HG03025 (cell line): Measurements from ENCODE around the gene PFKFB3.

Experiments used
- ATAC-seq: cut with Tn5 transposase; IDR thresholded peaks from one replicate; pipeline ENCODE4 v1.9.1; 2021; ENCODE audit warnings: mild to moderate bottlenecking, moderate library complexity; ENCODE audit not compliant: unreplicated experiment, low FRiP score

Gene PFKFB3

DNA sequence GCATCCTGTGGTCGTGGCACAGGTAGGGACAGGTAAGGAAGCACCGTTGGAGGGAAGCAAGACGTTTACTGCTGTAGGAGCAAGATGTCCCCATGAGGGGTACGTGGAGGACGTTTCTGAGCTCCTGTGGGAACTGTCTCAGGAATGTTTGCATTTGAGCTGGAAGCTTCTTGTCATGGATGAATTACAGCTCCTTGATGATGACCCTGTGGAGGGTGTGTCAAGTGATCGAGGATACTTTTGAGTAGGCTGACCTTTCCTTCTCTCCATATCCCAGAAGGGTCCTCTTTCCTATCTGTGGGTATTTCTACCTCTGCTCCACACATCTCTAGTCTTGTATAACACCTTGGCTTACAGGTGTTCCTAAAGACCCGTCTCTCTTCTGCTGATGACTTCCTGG is 94.8 kb downstream of the PFKFB3 start:
- no peak for ATAC-seq

DNA sequence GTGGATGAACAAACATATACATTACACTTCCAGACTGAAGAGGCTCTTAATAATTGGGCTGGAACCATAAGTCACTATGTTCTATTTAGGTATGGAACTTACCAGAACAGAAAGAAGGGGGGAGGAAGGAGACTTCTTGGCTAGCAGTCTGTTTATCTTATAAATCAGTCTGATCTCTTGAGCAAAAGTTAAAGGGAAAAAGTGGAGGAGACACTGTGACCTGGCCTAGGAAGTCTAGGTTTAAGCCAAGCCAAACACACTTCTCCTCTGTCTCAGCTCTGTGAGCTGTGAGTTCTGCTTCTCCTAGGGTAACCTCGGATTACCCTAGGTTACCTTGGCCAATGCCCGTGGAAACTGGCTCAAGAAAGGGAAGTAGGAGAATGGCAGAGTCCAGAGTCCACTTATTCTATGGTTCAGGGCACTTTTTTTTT is 95.2 kb downstream of the PFKFB3 start:
- ATAC-seq: no peak

DNA sequence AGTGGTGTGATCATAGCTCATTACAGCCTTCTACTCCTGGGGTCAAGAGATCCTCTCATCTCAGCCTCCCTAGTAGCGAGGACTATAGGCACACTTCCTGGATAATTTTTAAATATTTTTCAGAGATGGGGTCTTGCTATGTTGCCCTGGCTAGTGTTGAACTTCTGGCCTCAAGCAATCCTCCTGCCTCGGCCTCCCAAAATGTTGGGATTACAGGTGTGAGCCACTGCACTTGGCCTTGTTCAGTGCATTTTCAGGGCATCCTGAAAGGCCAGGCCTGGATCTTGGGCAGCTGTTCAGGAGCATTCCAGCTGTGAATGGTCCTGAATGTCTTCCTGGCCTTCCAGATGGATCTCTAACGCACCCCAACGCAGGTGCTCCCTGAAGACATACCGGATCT is 95.7 kb downstream of the PFKFB3 start:
- ATAC-seq: no peak

DNA sequence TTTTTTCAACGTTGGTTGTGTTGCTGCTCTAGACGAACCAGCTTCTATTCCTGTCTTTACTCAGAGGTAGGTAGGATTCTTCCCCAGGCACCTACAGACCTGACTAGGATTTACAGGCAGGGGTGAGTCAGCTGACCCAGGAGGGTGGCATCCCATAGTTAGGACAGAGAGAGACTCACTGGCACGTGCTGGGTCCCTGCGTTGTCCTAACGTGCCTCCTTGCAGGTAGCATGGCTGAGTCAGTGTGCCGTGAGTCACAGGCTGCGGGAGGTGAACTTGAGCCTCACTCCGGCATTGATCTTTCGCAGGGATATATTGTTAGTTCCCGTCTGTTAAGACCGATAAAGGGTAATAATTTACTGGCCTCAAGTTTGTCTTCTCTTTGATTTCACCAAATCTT is 96.5 kb downstream of the PFKFB3 start:
- ATAC-seq: no peak

DNA sequence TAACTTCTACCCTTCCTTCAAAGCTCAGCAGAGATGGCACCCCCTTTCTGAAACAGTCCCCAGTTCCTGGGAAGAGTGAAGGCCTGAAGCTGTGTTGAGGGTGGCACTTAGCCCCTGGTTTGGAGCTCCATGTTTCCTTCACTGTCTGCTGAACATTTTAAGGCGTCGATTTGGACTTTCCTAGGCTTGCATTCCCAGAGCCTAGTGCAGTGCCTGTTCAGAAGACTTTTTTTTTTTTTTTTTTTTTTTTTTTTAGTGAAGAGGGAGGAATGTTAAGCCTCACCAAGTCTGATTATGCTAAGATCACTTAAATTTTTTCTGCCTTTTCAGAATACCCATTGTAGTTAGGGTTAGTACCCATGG is 97.0 kb downstream of the PFKFB3 start:
- ATAC-seq: no peak

DNA sequence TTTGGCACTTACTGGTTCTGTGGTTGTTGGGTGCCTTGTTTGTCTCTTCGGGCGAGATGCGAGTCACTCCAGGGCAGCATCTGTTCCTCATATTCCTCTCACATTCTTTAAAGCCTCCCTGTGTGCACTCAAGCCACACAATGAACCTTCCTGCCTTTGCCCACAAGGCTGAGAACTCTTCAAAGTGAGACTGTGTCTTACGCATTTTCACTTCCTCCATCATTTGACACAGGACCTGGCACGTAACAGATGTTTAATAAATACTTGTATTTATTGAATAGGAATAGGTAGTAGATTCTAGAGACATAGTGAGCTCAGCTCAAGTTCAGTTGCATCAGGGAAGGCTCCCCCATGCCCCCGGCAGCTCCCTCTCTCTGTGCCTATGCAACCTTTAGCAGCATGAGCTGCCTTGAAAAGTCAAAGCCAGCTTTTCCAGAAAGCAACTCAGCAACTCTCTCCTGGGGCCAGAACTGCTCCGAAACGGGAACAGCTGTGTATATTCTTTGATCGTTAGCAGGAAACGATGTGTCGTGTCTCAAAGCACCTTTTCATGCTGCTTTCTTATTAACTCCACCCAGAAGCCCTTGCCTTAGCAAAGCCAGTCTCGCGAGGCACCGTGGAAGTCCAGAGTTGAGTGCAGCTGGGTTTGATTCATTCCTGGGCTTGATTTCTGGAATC is 97.5 kb downstream of the PFKFB3 start:
- peak; percentile 81 for ATAC-seq

DNA sequence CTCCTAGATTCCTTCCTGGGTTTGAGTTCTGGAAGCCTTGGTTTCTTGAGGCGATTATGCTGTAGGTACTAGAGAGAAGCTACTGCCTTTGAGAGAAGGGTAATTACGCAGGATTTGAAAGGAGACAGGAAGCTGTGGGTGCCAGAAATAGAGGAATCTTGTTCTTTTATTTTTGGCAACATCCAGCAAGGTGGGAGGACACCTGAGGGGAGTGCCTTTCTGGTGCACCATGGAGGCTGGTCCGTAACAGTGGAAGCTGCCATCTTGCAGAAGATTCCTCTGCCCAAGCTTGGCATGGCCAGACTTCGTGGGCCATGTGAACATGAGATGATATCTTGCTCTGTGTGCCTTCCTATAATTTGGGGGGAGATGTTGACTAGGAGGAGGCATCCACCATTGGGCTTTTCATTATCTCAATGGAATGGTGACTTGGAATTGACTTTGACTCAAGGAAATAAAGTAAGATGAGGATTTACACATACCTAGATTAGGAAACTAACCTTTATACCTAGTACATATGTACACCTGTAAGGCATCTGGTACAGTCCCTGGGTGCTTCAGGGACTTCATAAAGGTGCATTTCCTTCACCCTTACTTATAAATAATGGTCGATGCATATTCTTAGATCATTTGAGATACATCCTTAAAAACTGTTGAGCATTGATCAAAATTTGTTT is 98.2 kb downstream of the PFKFB3 start:
- ATAC-seq: no peak

DNA sequence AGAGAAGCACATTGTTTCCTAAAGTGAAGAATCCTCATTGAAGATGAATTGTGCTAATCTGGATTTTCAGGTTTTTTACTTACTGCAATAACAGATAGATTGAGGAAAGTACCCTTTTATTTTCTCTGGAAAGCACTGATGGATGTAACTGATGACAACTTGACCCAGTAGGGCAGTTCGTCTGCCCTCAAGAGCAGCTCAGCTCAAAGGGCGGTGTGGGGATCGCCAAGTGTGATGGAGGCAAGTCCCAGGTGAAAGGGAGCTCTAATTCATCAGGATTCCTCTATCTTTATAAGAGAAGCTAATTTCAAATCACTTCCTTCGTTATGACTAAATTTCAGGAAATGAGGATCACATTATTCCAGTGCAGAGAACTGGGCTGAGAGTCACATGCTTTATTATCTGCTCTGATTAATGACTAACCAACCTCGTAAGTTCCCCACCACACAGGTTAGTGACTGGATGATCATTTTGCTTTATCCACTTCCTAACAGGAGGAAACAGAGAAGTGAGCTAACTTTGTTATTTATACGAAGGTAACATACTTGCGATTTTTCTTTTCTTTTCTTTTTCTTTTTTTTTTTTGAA is 98.8 kb downstream of the PFKFB3 start:
- no peak for ATAC-seq
